ENCODE data around the gene ADAT1.

ADAT1 gene

DNA sequence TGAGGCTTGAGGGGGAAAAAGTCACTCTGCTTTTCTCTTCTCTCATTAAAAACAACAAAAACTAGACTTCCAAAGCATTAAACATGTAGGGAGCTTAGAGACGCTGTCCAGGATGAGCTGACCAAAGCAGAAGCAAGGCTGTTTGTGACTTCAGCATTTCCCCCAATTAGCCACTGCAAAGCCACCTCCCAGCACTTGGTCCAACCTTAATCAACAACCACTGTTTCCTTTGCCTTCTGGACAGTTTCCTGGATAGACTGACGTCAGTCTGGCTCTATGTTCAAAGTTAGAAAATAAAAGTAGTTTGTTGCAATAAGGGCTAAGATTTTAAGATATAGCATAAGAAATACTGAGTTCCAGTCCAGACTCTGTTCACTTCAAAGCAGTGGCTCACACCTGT is 70.1 kb downstream of the ADAT1 start:
- DNase-seq (ENCODE audit: extremely low read depth, low read depth) = no peak
- TF ChIP-seq, protein P1, sequence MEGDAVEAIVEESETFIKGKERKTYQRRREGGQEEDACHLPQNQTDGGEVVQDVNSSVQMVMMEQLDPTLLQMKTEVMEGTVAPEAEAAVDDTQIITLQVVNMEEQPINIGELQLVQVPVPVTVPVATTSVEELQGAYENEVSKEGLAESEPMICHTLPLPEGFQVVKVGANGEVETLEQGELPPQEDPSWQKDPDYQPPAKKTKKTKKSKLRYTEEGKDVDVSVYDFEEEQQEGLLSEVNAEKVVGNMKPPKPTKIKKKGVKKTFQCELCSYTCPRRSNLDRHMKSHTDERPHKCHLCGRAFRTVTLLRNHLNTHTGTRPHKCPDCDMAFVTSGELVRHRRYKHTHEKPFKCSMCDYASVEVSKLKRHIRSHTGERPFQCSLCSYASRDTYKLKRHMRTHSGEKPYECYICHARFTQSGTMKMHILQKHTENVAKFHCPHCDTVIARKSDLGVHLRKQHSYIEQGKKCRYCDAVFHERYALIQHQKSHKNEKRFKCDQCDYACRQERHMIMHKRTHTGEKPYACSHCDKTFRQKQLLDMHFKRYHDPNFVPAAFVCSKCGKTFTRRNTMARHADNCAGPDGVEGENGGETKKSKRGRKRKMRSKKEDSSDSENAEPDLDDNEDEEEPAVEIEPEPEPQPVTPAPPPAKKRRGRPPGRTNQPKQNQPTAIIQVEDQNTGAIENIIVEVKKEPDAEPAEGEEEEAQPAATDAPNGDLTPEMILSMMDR (IDR thresholded peaks at IDR 0.05; ENCODE audit: low read depth, low read length) = no peak

DNA sequence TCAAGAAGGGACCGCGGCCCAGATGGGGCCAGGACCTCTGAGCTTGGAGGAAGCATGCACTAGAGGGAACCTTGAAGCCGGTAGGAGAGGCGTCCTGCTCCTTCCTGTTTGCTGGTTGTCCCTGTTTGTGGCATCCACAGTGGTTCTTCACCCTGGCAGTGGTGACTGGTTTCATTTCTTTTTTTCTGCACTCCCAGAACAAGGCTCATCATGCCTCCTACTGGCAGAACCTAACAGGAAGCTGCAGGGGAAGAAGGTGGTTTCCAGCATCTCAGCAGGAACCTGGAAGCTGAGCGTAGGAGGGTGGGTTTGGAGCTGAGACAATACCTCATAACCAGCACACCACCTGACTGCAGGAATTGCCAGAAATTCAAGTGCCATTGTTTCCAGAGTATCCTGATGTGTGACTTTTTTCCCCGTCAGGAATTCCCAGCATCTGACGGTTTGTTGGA is 72.8 kb downstream of the ADAT1 start:
- DNase-seq (ENCODE audit: extremely low read depth, low read depth) = no peak
- TF ChIP-seq, protein P1 (IDR thresholded peaks at IDR 0.05; ENCODE audit: low read depth, low read length) = peak; percentile 35

All from AG09319 (cell line).